ENCODE results near the gene CACNA1I.
"Not testable (repeated sequence)": the region's sequence is repeated elsewhere in the genome, so short reads cannot be mapped to it uniquely, and the experiment has no call there.

Gene CACNA1I

DNA sequence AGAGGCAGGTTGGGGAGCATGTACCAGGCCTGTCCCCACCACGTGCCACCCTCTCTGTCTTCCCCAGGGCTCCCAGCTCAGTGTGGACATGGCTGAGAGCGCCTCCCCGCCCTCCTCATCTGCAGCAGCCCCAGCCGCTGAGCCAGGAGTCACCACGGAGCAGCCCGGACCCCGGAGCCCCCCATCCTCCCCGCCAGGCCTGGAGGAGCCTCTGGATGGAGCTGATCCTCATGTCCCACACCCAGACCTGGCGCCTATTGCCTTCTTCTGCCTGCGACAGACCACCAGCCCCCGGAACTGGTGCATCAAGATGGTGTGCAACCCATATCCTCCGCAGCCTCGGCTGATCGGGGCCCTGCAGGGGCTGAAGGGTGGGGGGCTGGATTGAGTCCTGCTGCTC is at the start of gene CACNA1I:
Gene CACNA1I, plus strand, starts transcription at position 89 of the 400 bp plus-strand sequence. Its CDS starts 0 bp downstream, at position 89.
- no peak for DNase-seq

DNA sequence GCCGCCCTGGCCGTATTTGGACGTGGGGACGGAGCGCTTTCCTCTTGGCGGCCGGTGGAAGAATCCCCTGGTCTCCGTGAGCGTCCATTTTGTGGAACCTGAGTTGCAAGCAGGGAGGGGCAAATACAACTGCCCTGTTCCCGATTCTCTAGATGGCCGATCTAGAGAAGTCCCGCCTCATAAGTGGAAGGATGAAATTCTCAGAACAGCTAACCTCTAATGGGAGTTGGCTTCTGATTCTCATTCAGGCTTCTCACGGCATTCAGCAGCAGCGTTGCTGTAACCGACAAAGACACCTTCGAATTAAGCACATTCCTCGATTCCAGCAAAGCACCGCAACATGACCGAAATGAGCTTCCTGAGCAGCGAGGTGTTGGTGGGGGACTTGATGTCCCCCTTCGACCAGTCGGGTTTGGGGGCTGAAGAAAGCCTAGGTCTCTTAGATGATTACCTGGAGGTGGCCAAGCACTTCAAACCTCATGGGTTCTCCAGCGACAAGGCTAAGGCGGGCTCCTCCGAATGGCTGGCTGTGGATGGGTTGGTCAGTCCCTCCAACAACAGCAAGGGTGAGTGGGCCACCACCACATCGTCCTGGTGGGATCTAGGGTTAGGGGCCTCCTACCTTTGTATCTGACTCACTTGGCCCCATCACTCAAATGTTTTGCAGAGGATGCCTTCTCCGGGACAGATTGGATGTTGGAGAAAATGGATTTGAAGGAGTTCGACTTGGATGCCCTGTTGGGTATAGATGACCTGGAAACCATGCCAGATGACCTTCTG is 49.3 kb upstream of the CACNA1I start:
- not testable (repeated sequence) for DNase-seq

DNA sequence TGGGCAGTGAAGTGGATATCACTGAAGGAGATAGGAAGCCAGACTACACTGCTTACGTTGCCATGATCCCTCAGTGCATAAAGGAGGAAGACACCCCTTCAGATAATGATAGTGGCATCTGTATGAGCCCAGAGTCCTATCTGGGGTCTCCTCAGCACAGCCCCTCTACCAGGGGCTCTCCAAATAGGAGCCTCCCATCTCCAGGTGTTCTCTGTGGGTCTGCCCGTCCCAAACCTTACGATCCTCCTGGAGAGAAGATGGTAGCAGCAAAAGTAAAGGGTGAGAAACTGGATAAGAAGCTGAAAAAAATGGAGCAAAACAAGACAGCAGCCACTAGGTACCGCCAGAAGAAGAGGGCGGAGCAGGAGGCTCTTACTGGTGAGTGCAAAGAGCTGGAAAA is 48.5 kb upstream of the CACNA1I start:
- DNase-seq: not testable (repeated sequence)

DNA sequence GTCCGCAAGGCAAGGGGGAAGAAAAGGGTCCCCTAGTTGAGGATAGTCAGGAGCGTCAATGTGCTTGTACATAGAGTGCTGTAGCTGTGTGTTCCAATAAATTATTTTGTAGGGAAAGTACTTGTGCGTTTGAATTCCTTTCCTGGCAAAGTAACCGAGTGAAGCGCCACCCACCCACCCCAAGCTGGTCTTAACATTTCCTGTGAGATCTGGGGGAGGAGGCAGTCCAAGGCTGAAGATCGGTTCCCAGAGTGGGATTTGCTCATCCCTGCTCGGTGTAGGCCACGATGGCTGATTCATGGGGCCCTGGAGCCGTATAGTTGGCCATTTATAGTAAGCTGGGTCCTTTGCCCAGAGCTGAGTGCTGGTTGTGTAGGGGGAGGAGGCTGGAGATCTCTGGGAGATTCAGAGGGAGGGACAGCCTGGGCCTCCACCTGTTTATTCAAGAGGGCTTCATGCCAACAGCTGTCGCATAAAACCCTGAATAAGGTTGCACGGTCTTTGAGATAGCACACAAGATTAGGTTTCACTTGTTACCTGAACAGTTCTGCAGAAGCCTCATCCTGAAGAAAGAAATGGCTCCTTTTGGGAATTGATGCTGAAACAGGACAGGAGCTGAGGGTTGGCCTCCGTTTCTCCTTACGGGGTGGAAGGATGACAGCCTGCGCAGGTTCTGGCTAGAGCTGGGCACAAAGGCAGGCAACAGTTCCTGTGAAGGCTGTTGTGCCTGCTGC is 47.8 kb upstream of the CACNA1I start:
- DNase-seq: no peak

DNA sequence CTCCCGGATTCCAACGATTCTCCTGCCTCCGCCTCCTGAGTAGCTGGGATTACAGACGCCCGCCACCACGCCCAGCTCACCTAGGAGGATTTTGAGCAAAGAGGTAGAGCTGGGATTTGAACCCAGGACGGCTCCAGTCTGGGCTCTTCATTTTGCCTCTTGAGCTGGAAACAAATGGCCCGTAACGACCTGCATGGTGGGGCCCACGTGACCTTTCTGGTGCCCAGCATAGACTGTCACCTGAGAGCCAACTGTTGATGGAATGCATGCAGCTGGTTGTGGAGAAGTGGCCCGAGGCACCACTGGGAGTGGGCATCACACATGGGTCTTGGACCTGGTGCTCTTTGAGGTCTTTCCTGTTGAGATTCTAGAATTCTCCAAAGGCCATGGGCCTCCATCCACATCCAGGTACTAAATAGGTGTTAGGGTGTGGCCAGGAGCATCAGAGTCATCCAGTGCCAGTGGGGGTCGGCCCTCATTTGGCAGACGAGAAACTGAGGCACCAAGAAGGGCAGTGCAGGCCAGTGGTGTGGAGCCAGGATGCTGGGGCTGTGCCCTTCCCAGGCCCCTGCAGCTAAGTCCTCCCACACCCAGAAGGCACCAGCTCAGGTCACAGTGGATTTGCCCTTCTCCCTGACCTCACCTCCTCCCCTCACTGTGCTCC is 46.3 kb upstream of the CACNA1I start:
- DNase-seq: no peak

DNA sequence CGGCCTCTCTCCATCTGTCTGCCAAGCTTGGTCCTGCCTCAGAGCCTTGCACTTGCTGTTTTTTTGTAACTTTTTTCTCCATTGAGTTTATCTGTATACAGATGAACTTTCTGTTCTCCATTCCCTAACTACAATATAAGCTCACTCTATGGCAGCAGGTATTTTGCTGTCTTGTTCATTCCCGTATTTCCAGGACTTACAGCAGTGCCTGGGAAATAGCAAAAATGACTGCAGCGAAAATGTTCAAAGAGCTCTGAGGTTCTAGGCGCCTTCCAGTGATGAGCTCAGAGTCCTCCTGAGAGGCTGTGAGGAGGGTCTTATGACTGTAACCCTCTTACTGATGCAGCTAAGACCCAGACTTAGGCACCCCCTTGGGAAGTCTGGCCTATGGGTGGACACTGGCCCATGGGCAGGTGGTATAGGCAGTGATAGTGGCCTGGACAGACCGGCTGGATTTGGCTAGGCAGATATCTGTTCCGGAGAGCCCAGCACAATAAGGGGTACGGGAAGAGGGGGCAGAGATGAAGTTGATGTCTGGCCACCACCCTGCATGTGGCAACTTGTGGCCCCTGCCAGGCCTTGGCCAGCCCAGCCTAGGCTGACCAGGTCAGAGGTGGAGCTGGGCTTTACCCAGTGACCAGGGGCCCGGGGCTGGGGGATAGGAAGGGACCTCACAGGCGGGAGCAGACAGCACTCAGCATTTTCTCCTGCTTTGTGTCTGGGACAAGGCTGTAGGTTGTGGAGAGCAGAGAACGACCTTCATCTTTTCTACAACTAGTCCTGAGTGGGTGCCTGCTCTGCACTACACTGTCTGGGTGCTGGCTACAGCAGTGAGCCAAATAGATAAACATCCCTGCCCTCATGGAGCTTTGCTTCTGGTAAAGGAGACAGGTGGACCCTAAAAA is 45.5 kb upstream of the CACNA1I start:
- no peak for DNase-seq

DNA sequence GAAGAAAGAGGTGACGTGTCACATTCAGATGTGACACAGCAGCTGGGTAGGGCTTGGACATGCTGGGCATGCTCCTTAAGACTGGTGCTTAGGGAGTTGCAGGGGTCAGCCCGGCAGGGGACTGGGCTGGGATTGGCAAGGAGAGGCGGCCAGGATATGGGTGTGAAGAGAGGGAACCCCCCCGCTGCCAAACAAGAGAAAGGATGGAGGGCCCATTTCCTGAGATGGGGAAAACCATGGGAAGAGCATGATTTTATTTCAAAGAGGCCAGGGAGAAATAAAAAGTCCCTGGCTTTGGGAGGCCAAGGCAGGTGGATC is 44.9 kb upstream of the CACNA1I start:
- DNase-seq: no peak

DNA sequence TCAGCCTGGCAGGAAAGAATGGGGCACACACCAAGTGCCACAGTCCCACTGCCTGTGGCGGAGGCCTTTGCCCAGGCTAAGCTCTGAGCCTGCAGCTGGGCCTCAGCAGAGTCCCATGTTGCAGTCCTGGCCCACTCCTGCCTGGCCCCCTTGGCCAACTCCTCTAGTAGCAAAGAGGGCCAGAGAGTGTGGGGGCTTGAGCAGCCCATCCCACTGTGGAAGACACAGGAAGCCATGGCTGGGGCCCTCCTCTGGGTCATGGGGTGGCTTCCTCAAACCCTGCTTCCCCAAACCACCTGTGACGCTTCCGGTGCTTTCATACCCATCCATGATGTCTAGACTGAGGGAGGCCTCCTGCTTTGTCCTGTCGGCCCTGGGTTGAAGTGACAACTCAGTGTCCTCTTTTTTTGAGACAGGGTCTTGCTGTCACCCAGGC is 43.8 kb upstream of the CACNA1I start:
- no peak for DNase-seq

DNA sequence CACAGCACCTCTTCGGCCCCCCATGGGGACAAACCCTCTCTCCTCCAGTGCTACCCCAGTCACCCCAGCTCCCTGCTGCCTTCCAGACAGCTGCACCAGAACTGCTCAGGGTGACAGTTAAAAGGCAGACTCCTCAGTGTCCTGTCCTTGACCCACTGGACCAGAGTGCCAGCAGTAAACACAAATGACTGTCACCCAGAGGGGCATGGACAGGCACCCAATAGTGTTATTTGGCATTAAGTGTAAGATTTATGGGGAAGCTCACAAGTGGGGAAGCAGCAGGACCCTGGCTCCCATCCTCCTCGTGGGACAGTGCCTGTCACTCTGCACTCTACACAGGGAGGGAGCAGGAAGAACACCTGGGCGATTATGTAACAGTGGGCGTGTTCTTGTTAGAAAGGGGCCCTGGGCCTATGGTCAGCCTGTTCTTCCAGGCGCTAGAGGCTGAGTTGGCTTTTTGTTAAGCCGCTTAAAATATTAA is 43.0 kb upstream of the CACNA1I start:
- no peak for DNase-seq

DNA sequence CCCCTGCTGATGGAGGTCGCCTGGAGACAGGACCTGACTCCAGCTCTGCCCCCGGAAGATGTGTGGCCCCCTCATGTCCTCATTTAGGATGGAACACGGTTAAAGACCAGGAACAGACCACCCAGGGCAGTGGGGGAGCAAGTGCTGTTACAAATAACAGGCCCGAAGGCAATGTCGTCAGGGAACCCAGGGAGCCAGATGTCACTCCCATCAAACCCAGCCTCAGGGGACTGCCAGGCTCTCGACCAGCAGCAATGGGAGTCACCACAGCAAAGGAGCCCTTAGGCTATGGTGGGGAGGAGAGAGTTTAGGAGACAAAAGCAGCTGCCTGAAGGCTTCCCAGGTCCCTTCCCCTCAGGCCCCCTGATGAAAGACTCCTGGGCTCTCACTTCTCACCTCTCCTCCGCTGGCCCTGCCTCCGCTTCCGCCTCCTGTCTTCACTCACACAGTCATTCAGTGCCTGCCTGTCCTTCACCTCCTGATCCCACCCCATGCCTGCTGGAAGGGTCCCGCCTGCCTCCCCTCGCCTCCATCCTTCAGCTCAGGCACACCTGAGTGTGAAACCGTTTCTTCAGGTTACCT is 42.4 kb upstream of the CACNA1I start:
- DNase-seq: no peak

DNA sequence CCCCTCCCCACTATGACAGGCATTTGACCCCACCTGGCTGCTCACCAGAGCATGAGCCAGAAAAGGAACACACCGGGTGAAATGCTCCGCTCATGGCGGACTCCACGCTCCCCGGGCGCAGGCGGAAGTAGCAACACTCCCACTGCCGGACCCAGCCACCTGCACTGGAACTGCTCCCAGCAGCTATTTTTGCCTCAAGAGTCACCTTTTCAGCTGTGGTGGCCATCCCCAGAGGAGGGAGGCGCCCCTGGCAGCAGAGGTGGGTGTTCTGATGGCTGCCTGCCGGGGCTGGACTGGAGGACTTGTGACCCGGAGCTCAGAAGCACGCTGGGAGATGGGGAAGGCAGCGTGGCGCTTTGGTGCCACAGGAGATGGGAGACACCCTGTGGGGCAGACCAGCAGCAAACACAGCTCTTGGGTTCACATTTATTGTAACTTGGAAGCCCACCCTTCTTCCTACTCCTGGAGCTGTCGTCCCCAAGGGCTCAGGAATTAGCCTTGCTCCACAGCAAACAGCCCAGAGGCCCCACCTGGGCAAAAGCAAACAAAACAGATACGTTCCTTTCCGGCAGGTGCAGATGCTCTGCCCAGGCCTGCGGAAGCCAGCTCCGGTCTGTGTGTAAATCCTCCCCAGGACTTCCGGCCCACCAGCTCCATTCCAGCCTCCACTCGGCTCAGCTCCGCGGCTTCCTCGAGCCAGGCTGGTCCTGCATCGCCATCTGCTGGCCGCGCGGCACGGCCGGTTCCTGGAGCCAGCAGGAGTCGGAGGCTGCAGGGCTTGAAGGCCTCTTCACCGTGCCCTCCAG is 41.7 kb upstream of the CACNA1I start:
- peak; percentile 88 for DNase-seq

DNA sequence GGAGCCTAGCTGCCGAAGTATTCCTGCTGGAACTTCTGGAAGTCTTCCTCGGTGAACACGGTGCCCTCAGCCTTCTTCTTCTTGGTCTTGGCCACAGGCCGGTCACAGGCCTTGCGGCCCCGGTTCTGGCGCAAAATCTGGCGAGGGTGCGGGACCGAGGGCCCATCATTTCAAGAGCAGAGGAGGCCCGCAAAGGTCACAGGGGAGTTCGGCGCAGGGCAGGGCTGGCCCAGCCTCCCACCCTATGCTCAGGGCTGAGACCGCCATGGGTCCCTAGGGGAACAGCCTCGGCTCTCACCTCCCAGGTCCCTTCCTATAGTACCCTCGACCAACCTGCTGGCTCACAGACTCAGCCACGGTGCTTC is 41.1 kb upstream of the CACNA1I start:
- DNase-seq: no peak

DNA sequence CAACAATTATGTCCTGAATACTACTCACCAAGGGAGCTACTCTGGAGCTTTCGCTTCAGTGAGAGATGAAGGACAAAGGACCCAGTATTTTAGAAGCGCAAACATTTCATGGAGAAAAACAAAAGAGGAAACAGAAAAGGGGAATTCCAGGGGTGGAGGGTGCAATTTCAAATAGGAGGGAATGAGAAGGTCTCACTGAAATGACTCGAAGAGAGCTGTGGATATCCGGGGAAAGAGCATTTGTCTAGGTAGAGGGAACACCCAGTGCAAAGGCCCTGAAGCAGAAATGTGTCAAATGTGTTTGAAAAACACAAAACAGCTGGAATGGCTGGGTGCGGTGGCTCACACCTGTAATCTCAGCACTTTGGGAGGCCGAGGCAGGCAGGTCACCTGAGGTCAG is 40.4 kb upstream of the CACNA1I start:
- DNase-seq: no peak

DNA sequence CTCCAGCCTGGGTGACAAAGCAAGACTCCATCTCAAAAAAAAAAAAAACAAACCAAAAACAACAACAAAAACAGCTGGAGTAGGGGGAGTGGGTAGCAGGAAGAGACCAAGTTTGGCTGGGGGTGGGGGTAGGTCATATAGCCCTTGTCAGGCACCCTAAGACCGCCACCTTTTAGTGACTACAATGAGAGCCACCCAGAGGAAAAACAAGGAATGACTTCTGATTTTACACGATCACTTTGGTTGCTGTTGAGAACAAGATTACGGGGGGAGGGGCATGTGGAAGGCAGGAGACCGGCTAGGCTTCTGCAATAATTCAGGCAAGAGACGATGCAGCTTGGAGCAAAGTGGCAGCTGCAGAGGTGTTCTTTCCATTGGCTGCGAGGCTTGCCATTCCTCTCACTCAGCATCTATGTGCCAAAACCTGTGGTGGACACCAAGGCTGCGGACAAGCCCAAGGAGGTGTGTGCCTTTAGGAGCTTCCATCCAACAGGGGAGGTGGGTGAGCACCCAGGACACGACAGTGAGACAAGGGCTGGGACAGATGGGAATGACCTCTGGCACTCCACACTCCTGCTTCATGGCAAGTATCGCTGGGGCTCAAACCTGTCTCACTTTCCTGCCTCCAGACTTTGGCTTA is 39.7 kb upstream of the CACNA1I start:
- DNase-seq: no peak

DNA sequence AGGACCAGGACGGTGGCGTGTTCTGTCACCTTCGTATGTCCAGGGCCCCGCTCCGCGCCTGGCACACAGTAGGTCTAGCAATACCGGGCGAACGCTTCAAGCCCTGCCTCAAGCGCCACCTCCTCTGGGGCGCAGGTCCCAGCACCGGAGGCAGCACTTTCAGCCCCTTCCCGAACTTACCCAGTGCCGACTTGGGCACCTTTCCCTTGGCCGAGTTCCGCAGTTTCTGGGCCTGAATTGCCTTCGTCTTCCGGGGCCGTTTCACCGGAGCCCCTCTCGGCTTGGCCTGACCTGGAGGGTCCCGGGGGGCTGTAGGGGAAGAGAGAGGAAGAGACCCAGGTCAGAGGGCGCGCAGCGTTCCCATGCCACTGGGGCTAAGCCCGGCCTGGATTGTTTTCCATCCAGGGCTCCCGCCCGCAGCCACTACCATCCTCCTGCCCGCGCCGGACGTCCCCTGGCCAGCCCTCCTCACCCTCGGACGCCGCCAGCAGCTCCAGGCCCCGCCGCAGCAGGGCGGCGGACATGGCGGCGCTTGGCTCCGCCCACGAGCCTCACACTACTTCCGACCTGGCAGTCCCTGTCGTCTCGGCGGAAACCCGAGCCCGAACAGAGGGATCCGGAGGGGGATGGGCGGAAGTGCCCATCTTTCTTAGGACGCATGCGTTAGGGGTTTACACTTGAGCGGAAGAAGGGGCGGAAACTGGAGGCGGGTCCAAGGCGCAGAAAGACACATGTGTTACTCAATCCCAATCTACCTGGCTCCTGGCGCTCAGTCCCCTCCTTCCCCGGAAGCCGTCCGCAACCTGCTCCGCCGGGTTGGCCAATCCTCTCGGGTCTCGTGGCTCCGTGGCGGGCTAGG is 38.1 kb upstream of the CACNA1I start, which contains the start of gene RPS19BP1:
Gene RPS19BP1, minus strand, starts transcription at position 534 of the 859 bp plus-strand sequence. Its CDS starts 10 bp downstream, at position 524.
- peak; percentile 98 for DNase-seq

DNA sequence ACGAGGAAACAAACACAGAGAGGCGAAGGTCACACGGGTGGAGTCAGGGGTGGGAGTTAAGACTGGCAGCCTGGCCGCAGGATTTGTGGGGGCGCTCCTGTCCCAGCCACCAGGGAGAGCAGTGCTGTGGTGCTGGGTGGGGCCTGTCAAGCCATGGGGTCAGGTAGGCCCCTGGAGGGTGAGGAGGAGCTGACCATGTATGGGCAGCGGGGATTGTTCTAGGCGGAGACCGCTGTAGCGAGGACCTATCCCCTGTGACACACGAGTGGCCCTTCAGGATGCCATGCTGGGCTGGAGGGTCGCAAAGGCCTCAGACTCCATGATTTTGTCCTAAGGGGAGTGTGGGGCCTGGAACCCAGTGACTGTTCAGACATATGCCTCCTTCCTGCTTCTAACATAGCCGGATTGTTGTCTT is 36.5 kb upstream of the CACNA1I start:
- DNase-seq: no peak

DNA sequence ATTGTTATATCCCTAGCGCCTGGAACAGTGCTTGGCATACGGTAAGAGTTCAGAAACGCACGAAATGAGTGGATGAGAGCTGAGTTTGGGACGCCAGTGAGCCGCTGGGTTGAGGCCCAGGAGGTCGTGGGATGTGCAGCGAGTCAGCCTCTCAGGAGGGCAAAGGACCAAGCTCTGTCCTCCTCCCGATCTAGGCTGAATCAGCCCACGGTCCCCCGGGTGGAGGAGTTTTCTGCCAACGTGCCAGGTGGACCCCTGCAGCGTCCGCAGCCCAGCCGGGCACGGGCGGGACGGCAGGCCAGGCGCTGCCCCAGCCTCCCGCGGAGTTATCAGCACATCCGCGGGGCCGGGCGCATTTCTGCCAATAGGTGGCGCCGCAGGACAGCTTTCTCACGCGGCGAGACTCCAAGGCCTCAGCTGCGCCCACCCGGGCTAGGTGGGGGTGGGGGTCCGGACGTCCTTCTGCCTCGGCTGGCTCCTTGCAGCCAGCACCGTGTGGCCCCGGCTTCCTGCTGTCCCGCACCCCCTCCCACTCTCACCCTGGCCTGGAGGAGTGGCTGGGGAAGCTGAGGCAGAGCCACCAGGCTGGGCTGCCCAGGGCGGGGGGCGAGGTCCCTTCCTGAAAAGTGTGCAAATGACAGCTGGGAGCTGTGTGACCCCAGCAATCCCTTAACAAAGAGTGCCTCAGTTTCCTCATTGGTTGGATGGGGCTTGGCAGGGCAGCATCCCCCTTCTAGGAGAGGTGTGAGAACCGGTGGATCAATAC is 35.8 kb upstream of the CACNA1I start:
- DNase-seq: peak; percentile 67

DNA sequence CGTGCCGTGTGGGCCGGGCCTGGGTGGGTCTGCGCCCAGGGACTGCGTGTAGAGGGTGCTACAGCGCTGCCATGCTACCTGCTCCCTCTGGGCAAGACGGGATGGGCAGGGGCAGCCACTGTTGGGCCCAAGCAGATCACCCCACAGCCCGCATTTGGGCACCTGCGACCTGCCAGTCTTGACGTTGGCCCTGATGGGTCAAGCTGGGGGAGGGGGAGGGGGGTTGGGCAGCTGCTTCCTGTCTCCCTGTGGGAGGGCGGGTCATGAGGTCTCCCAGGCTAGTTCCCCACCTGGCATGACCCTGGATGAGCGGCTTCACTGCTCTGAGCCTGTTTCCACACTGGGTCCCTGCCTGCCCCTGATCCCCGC is 35.2 kb upstream of the CACNA1I start:
- DNase-seq: no peak

DNA sequence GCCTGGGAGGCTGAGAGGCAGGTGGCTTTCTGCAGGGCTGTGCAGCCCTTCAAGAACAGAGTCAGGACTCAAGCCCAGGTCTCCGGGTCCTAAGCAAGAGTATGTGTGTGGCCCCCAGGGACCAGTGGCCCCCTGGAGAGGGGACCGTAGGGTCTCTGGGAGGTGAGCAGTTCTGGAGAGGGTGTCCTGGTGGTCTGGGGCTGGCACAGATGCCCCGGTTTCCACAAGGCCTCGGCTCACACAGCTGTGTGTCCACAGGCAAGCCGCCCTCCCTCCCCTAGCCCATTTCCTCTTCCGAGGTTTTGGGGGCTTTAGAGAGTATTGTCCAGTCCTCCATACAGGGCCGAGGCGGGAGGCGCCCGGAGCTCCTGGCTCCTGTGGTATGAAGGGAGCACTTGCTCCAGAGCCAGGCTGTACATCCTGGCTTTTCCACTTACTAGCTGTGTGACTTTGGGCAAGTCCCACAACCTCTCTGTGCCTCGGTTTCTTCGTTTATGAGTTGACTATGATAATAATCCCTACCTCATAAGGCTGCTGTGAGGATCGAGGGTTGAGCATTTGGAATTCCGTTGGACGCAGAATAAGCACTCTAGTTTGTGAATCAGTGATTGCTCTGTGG is 34.6 kb upstream of the CACNA1I start:
- DNase-seq: no peak
